ENCODE measurements around the gene SMPD1. TPM values are rescaled to one million over a fixed set of nuclear protein-coding genes. Genes with fewer than 3 reads are reported as not detected.

The SMPD1 gene
- total RNA-seq, 4 donors from 2014 or later, result 5.9 to 36.4 (median 26.0) TPM

GRCh38 chr11:6437993-6438392 lies 47.7 kb downstream of the SMPD1 start:
- H3K27me3 ChIP-seq, result no peaks in the 10 kb centered on the region
- TF ChIP-seq POLR2A (IDR thresholded peaks at IDR 0.05) (no peak), CTCF (IDR thresholded peaks at IDR 0.05) (no peak)
- H3K4me3 ChIP-seq, result no peak overlapping the region
- no peaks in the 10 kb centered on the region for H3K9me3 ChIP-seq
- no peaks in the 10 kb centered on the region for H3K36me3 ChIP-seq
- no peak for DNase-seq
- H3K4me1 ChIP-seq, result no peaks in the 10 kb centered on the region
- no peak overlapping the region for H3K27ac ChIP-seq
- intact Hi-C loops (cut with DNase I; ENCODE audit: low total_unique reads), result no loop called here

DNA sequence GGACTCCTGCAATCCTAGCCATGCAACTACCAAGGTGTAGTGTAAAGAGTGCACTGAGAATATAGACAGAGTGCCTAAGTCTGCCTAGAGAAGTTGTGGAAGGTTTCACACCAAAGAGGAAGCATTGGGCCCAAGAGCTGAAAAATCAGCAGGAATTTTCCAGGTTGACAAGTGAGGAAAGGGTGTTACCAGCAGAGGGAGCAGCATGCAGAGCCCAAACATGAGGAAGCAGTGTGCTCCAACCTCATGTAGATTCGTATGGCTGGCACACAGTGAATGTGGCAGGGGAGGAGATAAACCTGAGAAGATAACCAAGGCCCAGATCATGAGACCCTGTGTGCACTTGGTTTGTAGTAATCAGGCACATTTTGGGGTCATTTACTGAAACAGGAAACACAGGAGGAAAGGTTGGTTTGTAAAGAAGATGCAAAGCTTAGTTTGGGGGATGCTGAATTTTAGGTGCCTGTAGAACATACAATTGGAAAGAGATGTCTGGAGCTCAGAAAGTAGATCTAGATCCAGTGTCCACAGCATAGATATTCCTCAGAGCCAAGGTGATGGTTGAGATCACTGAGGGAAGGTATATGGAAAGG lies 48.8 kb downstream of the SMPD1 start:
- DNase-seq, result peak in 1 of 2 donors; percentile 28
- intact Hi-C loops (cut with DNase I; ENCODE audit: low total_unique reads), result no loop called here
- H3K27ac ChIP-seq, result no peak overlapping the region
- H3K4me3 ChIP-seq, result no peak overlapping the region
- no peaks in the 10 kb centered on the region for H3K36me3 ChIP-seq
- H3K9me3 ChIP-seq, result no peaks in the 10 kb centered on the region
- TF ChIP-seq CTCF (IDR thresholded peaks at IDR 0.05) (peak in 3 of 4 experiments; percentile 20 to 47 (median 40)), POLR2A (IDR thresholded peaks at IDR 0.05) (no peak)
- no peaks in the 10 kb centered on the region for H3K27me3 ChIP-seq
- H3K4me1 ChIP-seq, result no peaks in the 10 kb centered on the region

DNA sequence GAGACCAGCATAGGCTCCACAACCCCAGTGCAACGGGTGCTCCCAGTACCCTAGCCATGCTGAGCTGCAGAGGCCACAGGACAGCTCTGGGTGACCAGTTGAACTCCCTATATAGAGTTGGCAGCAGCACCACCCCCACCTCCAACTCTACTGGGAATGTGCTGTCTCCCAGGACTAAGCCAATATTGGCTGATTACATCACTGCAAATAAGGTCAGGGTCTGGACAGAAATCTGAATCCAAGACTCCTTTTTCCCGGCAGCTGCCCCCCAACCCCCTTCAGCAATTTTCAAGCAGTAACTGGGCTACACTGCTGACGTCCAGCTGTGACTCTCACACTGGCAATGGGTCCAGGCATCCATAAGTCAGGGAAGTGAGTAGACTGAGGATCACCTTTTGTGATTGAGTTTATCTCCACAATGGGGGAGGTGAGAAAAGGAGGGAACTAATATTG lies 50.7 kb downstream of the SMPD1 start, which contains the start of gene HPX:
Gene HPX (minus strand): TSS at position 82 of the 453 bp plus-strand sequence. CDS start 24 bp downstream, at position 58.
- H3K27ac ChIP-seq, result no peak within 1 kb of the TSS
- intact Hi-C loops (cut with DNase I; ENCODE audit: low total_unique reads), result loop anchor here (5.0 to 10.0 kb wide), 2 partner anchors 64 kb away; no protein-coding TSS in a partner anchor
- no peaks in the 10 kb centered on the region for H3K4me1 ChIP-seq
- no peaks in the 10 kb centered on the region for H3K9me3 ChIP-seq
- no peaks in the 10 kb centered on the region for H3K36me3 ChIP-seq
- H3K27me3 ChIP-seq, result no peaks in the 10 kb centered on the region
- DNase-seq, result no peak
- TF ChIP-seq POLR2A (IDR thresholded peaks at IDR 0.05), result no peak
- no peak for TF ChIP-seq CTCF (IDR thresholded peaks at IDR 0.05)
- no peak within 1 kb of the TSS for H3K4me3 ChIP-seq

DNA sequence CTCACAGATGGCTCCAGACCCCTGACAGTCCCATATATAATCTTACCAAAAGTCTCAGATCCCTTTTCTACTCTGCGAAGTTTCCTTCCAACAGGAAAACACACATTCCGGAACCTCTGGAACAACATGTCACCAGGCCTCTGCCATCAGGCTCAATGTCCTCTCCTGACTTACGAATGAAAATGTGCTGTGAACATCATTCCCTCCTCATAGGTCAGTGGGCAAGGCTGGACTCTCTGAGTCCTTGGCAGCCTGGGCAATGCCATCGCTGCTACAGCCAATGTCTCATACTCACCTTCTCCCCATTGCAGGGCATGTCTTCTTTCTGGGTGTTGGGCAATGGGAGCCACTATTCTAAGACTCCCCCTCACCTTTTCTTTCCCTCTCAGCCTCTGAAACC lies 52.2 kb downstream of the SMPD1 start:
- intact Hi-C loops (cut with DNase I; ENCODE audit: low total_unique reads), result loop anchor here (5.0 to 10.0 kb wide), 2 partner anchors 62 to 65 kb away; no protein-coding TSS in a partner anchor
- Histone ChIP-seq H3K4me1 (no peaks in the 10 kb centered on the region), H3K27ac (no peak overlapping the region), H3K27me3 (no peaks in the 10 kb centered on the region), H3K4me3 (no peak overlapping the region), H3K36me3 (no peaks in the 10 kb centered on the region), H3K9me3 (no peaks in the 10 kb centered on the region)
- TF ChIP-seq CTCF (IDR thresholded peaks at IDR 0.05), result no peak
- TF ChIP-seq POLR2A (IDR thresholded peaks at IDR 0.05), result no peak
- DNase-seq, result no peak

DNA sequence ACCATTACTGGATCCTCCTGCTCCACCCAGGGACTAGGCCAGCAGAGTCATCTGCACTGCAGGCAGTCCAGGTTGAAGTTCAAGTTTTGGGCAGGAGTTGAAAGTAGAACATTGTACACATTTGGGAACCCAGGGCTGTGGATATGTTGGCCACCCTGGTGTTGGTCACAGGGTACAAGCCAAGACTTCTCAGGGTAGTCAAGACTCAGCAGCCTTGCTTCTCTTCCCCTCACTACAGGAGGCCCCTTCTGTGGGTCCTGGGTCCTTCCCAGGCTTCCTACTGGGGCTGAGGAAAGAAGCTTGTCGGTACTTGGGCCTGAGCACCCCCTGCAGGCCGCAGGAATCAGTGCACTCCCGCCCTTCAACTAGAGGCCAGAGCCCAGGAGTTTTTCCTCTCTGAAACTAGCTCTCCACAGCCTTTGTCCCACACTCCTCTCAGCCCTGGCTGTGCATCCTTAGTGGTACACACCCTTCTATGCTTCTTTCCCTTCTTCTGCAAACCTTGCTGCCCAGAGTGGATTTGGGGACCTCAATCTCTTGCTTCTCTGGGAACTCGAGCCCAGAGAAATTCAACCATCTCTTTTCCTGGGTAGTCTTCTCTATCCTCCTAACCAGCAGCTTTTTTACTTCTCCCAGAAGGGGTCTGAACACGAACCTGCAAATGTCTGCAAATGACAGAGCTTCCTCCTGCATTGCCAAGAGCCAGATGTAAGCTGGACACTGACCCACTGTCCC lies 53.2 kb downstream of the SMPD1 start:
- no peak overlapping the region for H3K27ac ChIP-seq
- DNase-seq, result peak; percentile 52 to 54
- peak; percentile 66 to 84 (median 80) for TF ChIP-seq CTCF (IDR thresholded peaks at IDR 0.05)
- TF ChIP-seq POLR2A (IDR thresholded peaks at IDR 0.05), result no peak

More for the DNA sequence above, 53.2 kb downstream of the SMPD1 start:
- no peak overlapping the region for H3K4me3 ChIP-seq
- H3K36me3 ChIP-seq, result no peaks in the 10 kb centered on the region
- H3K27me3 ChIP-seq, result no peaks in the 10 kb centered on the region
- no peaks in the 10 kb centered on the region for H3K9me3 ChIP-seq
- intact Hi-C loops (cut with DNase I; ENCODE audit: low total_unique reads), result loop anchor here (5.0 to 10.0 kb wide), 2 partner anchors 61 to 66 kb away; no protein-coding TSS in a partner anchor
- H3K4me1 ChIP-seq, result no peaks in the 10 kb centered on the region
